ENCODE measurements around the gene TACSTD2.

GRCh38 chr1:58607391-58607790, 30.3 kb upstream of the TACSTD2 start:
- TF ChIP-seq, protein P1, sequence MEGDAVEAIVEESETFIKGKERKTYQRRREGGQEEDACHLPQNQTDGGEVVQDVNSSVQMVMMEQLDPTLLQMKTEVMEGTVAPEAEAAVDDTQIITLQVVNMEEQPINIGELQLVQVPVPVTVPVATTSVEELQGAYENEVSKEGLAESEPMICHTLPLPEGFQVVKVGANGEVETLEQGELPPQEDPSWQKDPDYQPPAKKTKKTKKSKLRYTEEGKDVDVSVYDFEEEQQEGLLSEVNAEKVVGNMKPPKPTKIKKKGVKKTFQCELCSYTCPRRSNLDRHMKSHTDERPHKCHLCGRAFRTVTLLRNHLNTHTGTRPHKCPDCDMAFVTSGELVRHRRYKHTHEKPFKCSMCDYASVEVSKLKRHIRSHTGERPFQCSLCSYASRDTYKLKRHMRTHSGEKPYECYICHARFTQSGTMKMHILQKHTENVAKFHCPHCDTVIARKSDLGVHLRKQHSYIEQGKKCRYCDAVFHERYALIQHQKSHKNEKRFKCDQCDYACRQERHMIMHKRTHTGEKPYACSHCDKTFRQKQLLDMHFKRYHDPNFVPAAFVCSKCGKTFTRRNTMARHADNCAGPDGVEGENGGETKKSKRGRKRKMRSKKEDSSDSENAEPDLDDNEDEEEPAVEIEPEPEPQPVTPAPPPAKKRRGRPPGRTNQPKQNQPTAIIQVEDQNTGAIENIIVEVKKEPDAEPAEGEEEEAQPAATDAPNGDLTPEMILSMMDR (conservative IDR thresholded peaks at IDR 0.05; ENCODE audit: low read length), result no peak
- no peak for TF ChIP-seq EZH2phosphoT487 (IDR thresholded peaks at IDR 0.05; ENCODE audit: borderline replicate concordance, low read depth, low read length)
